ENCODE data around the gene CTNND2.

DNA sequence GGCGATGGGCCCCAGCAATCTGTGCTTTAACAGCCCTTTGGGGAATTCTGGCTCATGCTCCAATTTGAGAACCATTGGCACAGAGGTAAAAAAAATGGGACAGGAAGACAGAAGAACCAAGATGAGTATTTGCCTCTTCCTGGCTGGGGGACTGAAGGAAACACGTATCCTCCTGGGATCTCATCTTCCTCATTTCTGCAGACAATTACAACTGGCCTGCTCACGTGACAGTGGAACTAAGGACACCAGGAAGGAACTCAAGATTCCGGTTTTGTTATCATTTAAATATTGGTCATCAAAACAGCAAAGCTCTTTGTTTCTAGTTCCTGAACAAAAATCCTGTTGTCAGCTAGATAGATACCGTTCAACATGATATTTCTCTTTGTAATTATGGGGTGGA, 927.2 kb downstream of the CTNND2 start:
- TF ChIP-seq YY1 (IDR thresholded peaks at IDR 0.05; ENCODE audit: insufficient read depth, insufficient read length) (no peak), ZNF274 (IDR thresholded peaks at IDR 0.05; ENCODE audit: low read depth, low read length) (no peak), SUZ12 (IDR thresholded peaks at IDR 0.05; ENCODE audit: extremely low read depth, insufficient read depth, insufficient read length) (no peak)
